GM18511 (cell line): ENCODE measurements around the gene HCRTR2.
A peak's percentile ranks its signal among the peaks of the same experiment; 100 is the strongest.
"Not testable (repeated sequence)": the region's sequence is repeated elsewhere in the genome, so short reads cannot be mapped to it uniquely, and the experiment has no call there.

Experiments
- ATAC-seq: cut with Tn5 transposase; IDR thresholded peaks from one replicate; pipeline ENCODE4 v1.9.1; 2021; ENCODE audit warnings: mild to moderate bottlenecking, moderate library complexity; ENCODE audit not compliant: unreplicated experiment

Gene HCRTR2

GRCh38 chr6:55210952-55211351 lies 36.6 kb downstream of the HCRTR2 start:
- ATAC-seq = no peak

DNA sequence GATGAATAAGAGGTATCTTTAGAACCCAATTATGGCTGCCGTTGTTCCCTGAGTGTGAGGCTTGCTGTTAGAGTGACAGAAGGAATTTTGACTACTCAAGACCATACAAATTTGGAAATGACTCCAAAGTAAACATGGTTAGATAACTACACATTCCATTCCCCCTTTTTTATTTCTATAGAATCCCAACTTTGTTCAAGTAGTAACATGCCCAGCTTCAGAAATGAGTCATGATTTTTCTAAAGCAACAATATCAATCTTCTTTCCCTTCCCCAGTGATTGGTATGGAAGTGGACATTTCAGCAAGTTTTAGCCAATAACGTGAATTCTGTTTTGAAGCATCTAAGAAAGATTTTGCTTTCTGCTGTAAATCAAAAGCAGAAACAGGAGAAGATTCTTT lies 37.8 kb downstream of the HCRTR2 start:
- no peak for ATAC-seq

DNA sequence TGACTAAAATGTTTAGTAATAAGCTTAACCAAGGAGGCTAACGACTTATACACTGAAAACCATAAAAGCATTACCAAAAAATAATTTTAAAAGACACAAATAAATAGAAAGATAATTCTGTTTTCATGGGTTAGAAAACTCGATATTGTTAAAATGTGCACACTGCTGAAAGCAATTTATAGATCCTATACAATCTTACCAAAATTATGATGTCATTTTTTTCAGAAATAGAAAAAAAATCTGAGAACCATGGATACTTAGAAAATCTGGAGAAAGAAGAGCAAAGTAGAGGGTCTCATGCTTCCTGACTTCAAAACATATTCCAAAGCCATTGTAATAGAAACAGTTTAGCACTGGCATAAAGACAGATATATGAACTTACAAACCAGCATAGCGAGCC lies 46.6 kb downstream of the HCRTR2 start:
- ATAC-seq = no peak

GRCh38 chr6:55227862-55228261 lies 53.5 kb downstream of the HCRTR2 start:
- ATAC-seq = no peak

DNA sequence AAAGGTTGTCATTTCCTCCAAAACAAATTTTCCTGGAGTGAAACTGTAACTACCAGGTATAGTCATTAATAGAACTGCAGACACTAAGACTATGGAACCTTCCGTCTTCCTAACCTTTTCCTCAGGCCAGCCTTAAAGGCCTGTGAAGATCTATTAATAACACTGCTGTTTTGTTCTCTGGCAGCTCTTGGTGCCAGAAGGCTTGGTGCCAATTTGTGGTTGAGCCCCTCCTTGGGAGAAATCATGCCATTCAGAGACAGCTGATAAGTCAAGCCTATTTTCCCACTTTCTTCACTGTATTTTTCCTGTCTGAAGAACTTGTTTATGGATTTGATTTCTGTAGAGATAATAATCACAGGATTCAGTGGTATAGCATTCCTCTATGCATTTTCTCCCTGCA lies 64.8 kb downstream of the HCRTR2 start:
- ATAC-seq = no peak

- not testable (repeated sequence) for ATAC-seq
Observed at GRCh38 chr6:55240975-55241605, 66.8 kb downstream of the HCRTR2 start.

DNA sequence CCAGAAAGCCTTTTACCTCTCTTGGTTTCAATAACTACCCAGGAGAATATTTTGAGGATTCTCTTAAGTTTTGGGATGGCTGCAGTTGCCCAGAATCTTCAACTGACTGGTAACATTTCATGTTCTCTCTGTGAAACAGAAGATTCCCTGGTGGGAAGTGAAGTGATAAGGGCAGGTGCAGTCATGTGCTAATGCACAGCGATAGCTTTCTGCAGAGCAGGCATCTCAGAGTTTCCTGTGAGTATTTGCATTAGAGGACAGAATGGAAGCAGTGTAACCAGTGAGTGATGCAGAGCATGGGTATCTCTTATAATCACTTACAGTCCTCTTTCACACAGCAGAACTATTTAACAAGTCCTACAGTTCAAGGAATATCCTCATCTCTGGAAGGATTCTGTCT lies 76.1 kb downstream of the HCRTR2 start:
- no peak for ATAC-seq

DNA sequence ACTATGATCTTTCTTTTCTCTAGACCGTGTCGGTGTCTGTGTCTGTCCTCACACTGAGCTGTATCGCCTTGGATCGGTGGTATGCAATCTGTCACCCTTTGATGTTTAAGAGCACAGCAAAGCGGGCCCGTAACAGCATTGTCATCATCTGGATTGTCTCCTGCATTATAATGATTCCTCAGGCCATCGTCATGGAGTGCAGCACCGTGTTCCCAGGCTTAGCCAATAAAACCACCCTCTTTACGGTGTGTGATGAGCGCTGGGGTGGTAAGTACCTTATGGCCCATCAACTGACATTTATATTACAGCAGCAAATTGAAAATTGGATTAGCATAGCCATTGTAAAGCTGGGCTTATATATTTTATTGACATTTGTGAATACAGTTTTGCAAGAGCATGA lies 80.8 kb downstream of the HCRTR2 start:
- ATAC-seq = no peak

GRCh38 chr6:55260181-55260580 lies 85.9 kb downstream of the HCRTR2 start:
- ATAC-seq = no peak

DNA sequence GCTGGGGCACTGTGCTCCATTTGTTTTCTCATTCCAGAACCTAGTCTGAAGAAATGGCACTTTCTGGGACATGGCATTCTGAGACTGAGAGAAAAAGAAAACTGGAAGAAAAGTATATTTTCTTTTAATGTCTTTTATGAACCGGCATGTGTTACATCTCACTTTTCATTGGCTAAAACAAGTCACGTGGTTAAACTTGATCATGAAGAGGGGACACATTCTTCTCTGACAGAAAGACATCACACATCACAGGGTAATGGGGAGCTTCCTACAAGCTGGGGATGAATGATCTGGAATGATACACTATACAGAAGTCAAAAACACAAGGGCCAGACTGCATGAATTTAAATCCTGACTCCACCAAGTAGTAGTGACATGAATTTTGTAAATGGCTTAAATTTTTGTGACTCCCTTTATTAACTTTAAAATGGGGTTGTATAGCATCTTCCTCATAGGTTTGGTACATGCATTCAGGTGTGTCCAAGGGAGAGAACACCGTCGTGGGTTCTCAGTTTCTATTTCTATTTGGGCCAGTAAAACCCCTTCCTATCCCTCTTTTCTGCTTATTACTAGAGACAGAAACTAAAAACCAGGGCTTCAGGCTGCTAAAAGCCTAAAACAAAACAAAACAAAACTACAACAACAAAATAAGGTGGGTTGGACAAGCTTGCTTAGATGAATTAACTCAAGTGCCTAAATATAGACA lies 91.2 kb downstream of the HCRTR2 start:
- no peak for ATAC-seq

DNA sequence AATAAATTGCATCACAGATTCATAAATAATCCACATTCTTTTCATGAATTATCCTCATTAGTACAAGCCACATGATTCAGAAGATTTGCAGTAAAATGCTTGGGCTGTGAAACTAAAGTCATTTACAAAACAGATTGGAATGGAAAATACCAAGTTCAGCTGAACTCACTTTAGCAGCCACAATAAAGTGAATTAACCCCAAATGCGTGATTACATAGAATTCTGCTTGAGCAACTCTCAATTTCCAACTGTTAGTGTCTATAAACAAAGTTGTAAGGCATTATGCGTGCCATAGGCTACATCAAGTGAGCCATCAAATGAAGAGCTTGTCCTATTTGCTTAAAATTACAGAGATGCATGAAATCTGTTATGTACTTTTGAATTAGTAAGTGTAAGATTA lies 92.6 kb downstream of the HCRTR2 start:
- no peak for ATAC-seq

GRCh38 chr6:55276745-55277530 lies 102.6 kb downstream of the HCRTR2 start:
- ATAC-seq = peak; percentile 65

DNA sequence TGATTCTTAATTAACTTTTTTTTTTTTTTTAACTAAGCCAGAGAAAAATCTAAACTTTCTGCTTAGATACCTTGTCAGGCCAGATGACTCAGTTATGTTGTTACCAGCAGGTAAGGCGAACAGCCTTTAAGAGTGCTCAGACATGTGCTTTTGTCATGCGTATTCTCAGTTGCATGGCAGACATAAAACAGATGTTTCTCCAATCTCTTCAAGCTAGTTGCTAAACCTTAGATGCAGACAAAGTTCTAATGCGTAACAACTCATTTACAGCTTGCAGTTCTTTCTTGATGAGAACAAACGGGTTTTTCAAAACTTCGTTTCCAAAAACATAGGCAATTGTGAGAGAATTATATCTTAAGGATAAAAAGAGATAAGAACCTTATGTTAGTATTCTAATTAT lies 103.3 kb downstream of the HCRTR2 start:
- no peak for ATAC-seq

- ATAC-seq = no peak
Observed at GRCh38 chr6:55281215-55281614, 106.9 kb downstream of the HCRTR2 start.

GRCh38 chr6:55282115-55282514 lies 107.8 kb downstream of the HCRTR2 start:
- no peak for ATAC-seq

DNA sequence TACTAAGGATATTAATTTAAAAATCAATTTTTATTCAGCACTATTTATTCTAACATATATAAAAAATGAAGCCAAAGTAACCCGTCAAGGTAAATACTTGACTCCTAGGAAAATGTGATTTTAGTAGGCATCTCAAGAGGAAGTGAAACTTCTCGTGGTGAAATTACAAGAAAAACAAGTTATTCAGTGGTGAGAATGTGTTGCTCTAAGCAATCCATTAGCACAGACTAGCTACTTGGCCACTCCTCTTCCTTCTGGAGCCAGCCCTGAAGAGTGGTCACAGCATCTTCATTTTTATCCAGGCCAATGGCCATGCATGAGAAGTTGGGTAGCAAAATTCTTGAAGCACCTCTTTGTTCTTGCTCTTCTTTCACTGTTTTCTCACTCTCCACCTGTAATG lies 112.5 kb downstream of the HCRTR2 start:
- ATAC-seq = peak; percentile 54

DNA sequence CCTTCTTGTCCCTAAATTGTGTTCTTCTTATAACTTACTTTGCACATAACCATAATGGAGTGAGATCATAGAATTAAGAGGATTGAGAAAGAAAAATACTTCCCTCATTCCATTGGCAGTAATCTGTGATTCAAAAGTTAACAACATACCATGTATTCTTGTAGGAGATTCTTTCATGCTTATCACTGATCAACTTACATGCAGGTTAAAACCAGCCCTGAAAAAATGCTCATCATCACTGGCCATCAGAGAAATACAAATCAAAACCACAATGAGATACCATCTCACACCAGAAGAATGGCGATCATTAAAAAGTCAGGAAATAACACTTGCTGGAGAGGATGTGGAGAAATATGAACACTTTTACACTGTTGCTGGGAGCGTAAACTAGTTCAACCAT lies 116.4 kb downstream of the HCRTR2 start:
- ATAC-seq = no peak

DNA sequence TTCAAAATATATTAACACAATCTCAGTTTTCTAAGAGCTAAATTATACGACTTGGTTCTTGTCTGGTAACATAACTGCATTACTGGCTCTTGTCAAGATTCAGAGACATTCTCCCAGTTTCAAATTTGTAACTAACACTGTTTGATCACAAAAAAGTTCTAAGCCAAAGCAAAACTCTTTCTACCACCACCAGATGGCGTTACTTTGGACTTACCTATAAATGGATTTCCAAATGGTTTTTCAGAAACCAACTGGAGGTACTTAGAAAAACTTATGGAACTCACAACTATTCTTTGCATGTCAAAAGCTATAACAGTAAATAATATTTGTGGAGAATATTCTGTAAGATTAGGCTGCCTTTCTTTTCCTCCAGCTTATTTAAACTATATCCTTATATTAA lies 118.8 kb downstream of the HCRTR2 start:
- no peak for ATAC-seq

GRCh38 chr6:55297214-55297613 lies 122.9 kb downstream of the HCRTR2 start:
- ATAC-seq = not testable (repeated sequence)

DNA sequence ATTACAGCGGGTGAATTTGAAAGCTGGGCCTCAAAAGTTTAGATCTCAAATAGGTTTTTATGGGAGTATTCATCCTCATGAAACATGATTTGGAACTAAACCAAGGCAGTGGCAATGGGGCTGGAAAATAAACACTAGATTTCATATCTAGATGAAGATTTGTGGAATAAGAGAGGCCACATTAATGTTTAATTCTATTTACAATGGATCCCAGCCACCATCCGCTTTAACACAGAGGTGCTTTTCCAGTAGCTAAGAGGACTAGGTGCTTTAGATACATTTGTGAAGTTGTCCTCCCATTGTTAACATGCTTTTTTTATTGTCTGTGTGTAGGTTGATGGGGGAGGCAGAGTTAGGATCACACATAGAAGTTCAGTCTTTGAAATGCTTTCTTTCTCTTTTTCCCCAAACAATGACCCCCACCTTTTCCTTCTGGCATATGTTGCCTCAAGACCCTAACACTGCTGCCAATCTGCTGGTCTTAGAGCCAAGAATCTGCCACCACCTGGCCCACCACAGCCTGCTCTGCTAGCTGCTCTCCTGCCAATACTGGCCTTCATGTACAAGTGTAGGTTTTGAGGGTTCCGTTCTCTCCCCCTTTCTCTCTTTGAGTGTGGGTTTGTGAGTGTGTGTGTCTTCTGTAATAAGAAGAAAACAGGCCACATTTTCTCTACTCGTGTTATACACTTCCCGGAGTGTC lies 125.1 kb downstream of the HCRTR2 start:
- ATAC-seq = no peak

- no peak for ATAC-seq
Observed at GRCh38 chr6:55304747-55305146, 130.4 kb downstream of the HCRTR2 start.
